A549 (cell line): ENCODE measurements around the gene CEP85.

ENCODE experiments used
- CBX2 ChIP-seq: fragments of 200-600 bp; sonication (generic); IDR thresholded peaks from 2 replicates; pipeline ENCODE4 v1.6.1; 2016; ENCODE audit warnings: low read depth, mild to moderate bottlenecking, borderline replicate concordance
- CTCF ChIP-seq: fragments of >200 bp; sonication (Bioruptor Twin); formaldehyde crosslinking; IDR thresholded peaks from 3 replicates; pipeline ENCODE4 v1.5.1; 2016
- ELK1 ChIP-seq: fragments of 150-350 bp; IDR thresholded peaks from 2 replicates; pipeline ENCODE4 v1.6.1; 2014; ENCODE audit warnings: low read depth, mild to moderate bottlenecking, low read length
- EP300 ChIP-seq, 2 experiments: fragments of >200 bp; sonication (Bioruptor Twin); formaldehyde crosslinking; IDR thresholded peaks; 2 replicates in 1 of 2; 3 replicates in 1 of 2; pipeline ENCODE4 v1.6.1; 2016 to 2017
- ESRRA ChIP-seq: fragments of 150-350 bp; IDR thresholded peaks from 2 replicates; pipeline ENCODE4 v1.6.1; 2014; ENCODE audit warnings: mild to moderate bottlenecking, low read length, borderline replicate concordance
- HOXA7 ChIP-seq: fragments of 250-450 bp; sonication (Bioruptor Pico); IDR thresholded peaks from 2 replicates; pipeline ENCODE4 v1.5.0; 2020; ENCODE audit warnings: mild to moderate bottlenecking, moderate library complexity
- MAZ ChIP-seq: fragments of 150-350 bp; IDR thresholded peaks from 2 replicates; pipeline ENCODE4 v1.6.1; 2014; ENCODE audit warnings: antibody characterized with exemption, low read depth, low read length, borderline replicate concordance
- MYC ChIP-seq: IDR thresholded peaks from 2 replicates; pipeline ENCODE4 v1.6.1; 2012; ENCODE audit warnings: mild to moderate bottlenecking, inconsistent platforms, low read length, improper control_type of control experiment, borderline replicate concordance
- POLR2A ChIP-seq: IDR thresholded peaks from 2 replicates; pipeline ENCODE4 v1.6.1; 2012; ENCODE audit warnings: mild to moderate bottlenecking, low read length
- RARB ChIP-seq: fragments of 250-450 bp; sonication (Bioruptor Pico); IDR thresholded peaks from 2 replicates; pipeline ENCODE4 v1.8.0; 2021; ENCODE audit warnings: mild to moderate bottlenecking, moderate library complexity

- TF ChIP-seq HOXA7 (CRISPR knock-in tag) (no peak), CBX2 (no peak), RARB (no peak), CTCF (no peak), ESRRA (no peak), MYC (no peak), POLR2A (no peak), ELK1 (no peak), MAZ (no peak), EP300 (IDR thresholded peaks at IDR 0.05) (no peak)
Observed at GRCh38 chr1:26218906-26219494, 15.0 kb upstream of the CEP85 start.
